ENCODE measurements around the gene BRI3. TPM values are rescaled to one million over a fixed set of nuclear protein-coding genes. Genes with fewer than 3 reads are reported as not detected.

The BRI3 gene
- total and polyA plus RNA-seq, 10 of the 15 experiments (the other 5 are each of a cell fraction or from before 2014, with no cell fraction given), result 4.5 to 56.3 (median 21.5) TPM

GRCh38 chr7:98334081-98334480, 52.6 kb downstream of the BRI3 start:
- CTCF ChIA-PET, result interaction anchor here (0.7 kb wide), 1 partner anchor 22 kb away, joined by 3 read pairs; no protein-coding TSS in a partner anchor
- TF ChIP-seq ASH2L (IDR thresholded peaks at IDR 0.05; ENCODE audit: borderline replicate concordance, low read depth) (no peak), REST (IDR thresholded peaks at IDR 0.05; ENCODE audit: low read depth, low read length) (no peak), SIX5 (IDR thresholded peaks at IDR 0.05; ENCODE audit: low read depth, low read length, severe bottlenecking) (no peak), CHD2 (IDR thresholded peaks at IDR 0.05; ENCODE audit: borderline replicate concordance, low read depth, low read length) (no peak), RUNX3 (IDR thresholded peaks at IDR 0.05; ENCODE audit: low read length) (no peak), ESRRA (IDR thresholded peaks at IDR 0.05; ENCODE audit: low read length) (no peak), ZBTB40 (IDR thresholded peaks at IDR 0.05; ENCODE audit: borderline replicate concordance) (no peak), ZNF207 (IDR thresholded peaks at IDR 0.05; ENCODE audit: borderline replicate concordance) (no peak), WRNIP1 (IDR thresholded peaks at IDR 0.05; ENCODE audit: borderline replicate concordance, low read depth, low read length) (no peak), ZNF622 (IDR thresholded peaks at IDR 0.05) (no peak)
- TF ChIP-seq, protein P1, sequence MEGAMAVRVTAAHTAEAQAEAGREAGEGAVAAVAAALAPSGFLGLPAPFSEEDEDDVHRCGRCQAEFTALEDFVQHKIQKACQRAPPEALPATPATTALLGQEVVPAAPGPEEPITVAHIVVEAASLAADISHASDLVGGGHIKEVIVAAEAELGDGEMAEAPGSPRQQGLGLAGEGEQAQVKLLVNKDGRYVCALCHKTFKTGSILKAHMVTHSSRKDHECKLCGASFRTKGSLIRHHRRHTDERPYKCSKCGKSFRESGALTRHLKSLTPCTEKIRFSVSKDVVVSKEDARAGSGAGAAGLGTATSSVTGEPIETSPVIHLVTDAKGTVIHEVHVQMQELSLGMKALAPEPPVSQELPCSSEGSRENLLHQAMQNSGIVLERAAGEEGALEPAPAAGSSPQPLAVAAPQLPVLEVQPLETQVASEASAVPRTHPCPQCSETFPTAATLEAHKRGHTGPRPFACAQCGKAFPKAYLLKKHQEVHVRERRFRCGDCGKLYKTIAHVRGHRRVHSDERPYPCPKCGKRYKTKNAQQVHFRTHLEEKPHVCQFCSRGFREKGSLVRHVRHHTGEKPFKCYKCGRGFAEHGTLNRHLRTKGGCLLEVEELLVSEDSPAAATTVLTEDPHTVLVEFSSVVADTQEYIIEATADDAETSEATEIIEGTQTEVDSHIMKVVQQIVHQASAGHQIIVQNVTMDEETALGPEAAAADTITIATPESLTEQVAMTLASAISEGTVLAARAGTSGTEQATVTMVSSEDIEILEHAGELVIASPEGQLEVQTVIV (IDR thresholded peaks at IDR 0.05; ENCODE audit: borderline replicate concordance, partially characterized antibody), result no peak
- TF ChIP-seq, protein P2, sequence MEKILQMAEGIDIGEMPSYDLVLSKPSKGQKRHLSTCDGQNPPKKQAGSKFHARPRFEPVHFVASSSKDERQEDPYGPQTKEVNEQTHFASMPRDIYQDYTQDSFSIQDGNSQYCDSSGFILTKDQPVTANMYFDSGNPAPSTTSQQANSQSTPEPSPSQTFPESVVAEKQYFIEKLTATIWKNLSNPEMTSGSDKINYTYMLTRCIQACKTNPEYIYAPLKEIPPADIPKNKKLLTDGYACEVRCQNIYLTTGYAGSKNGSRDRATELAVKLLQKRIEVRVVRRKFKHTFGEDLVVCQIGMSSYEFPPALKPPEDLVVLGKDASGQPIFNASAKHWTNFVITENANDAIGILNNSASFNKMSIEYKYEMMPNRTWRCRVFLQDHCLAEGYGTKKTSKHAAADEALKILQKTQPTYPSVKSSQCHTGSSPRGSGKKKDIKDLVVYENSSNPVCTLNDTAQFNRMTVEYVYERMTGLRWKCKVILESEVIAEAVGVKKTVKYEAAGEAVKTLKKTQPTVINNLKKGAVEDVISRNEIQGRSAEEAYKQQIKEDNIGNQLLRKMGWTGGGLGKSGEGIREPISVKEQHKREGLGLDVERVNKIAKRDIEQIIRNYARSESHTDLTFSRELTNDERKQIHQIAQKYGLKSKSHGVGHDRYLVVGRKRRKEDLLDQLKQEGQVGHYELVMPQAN (conservative IDR thresholded peaks at IDR 0.05), result no peak

More at GRCh38 chr7:98334081-98334480, 52.6 kb downstream of the BRI3 start:
- Histone ChIP-seq H3K9me3 (replicated peaks; ENCODE audit: control insufficient read depth, insufficient read depth, low read length) (peaks cover under 1% of the 10 kb centered on the region; the same call in 2 of the 3 replicates), H4K20me1 (ENCODE audit: control insufficient read depth, insufficient read depth) (no peaks in the 10 kb centered on the region), H3K27ac (ENCODE audit: control insufficient read depth, insufficient read depth) (no peak overlapping the region), H3K36me3 (ENCODE audit: control insufficient read depth in 2 of 2, insufficient read depth in 2 of 2, low read length in 1 of 2) (no peaks in the 10 kb centered on the region; a peak in 1 of 4 replicates), H3K79me2 (ENCODE audit: control insufficient read depth, insufficient read depth, low read length) (no peaks in the 10 kb centered on the region), H3K9ac (ENCODE audit: control insufficient read depth, insufficient read depth, low read length) (no peak overlapping the region), H3K4me1 (ENCODE audit: control insufficient read depth, insufficient read depth, low read length) (no peaks in the 10 kb centered on the region), H2AFZ (ENCODE audit: control insufficient read depth, low read depth, low read length) (no peak overlapping the region), H3K4me2 (ENCODE audit: control insufficient read depth, insufficient read depth) (no peak overlapping the region), H3K27me3 (replicated peaks in 1 of 2; ENCODE audit: control insufficient read depth in 2 of 2, insufficient read depth in 2 of 2, low read length in 1 of 2) (no peaks in the 10 kb centered on the region), H3K4me3 (no peak overlapping the region)
- no TSS peak for BruUV-seq (replicated peaks)
- WGBS (ENCODE audit: insufficient coverage, insufficient replicate concordance, low lambda C conversion rate, missing lambda C conversion rate), result 5% methylated on average over 1 of the region's 1 CpG
- RAD21 ChIA-PET (ENCODE audit: unreplicated experiment), result no interaction called here
- intact Hi-C loops (cut with micrococcal nuclease; ENCODE audit: unreplicated experiment), result no loop called here
- in situ Hi-C loops (cut with MboI), result no loop called here
- ATAC-seq, result no peak
- no peak for FAIRE-seq
- no peak for DNase-seq (ENCODE audit: low read depth, low spot score)
- POLR2A ChIA-PET, result no interaction called here
- SMC1A ChIA-PET (ENCODE audit: uncharacterized antibody, unreplicated experiment), result no interaction called here

Measured in GM12878 (cell line).